ENCODE data around the gene ZNRF3.

The ZNRF3 gene

DNA sequence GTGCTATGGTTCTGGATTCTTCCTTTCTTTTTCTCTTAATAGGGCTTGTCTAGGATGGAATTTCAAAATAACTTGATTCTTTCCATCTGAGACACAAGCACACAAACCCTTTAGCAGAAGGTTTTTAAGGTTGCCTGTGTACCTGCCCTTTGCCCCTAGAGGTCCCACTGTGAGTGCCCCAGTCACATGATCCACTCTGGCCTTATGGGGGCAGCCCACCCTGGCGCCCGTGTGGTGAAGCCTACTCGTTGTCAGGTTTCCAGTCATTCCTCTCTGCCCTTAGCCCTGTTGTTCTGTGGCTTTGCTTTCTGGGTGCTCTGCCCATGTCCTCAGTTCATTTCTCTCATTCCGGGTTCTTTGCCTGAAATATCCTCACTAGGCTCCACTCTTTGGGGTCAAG lies 51.8 kb downstream of the ZNRF3 start:
- H3K4me3 ChIP-seq (ENCODE audit: low read depth, low read length) = no peak overlapping the region
- no peak for TF ChIP-seq CTCF (IDR thresholded peaks at IDR 0.05; ENCODE audit: low read depth, low read length, missing control alignments)
- DNase-seq (ENCODE audit: low read depth) = no peak
- in situ Hi-C loops (cut with HindIII; ENCODE audit: low sequenced_read_pairs) = loop anchor here (5.0 kb wide), 1 partner anchor 82 kb away; no protein-coding TSS in a partner anchor

GRCh38 chr22:28935713-28936112 lies 52.3 kb downstream of the ZNRF3 start:
- DNase-seq (ENCODE audit: low read depth) = no peak
- H3K4me3 ChIP-seq (ENCODE audit: low read depth, low read length) = no peak overlapping the region
- peak; percentile 39 for TF ChIP-seq CTCF (IDR thresholded peaks at IDR 0.05; ENCODE audit: low read depth, low read length, missing control alignments)
- in situ Hi-C loops (cut with HindIII; ENCODE audit: low sequenced_read_pairs) = loop anchor here (5.0 kb wide), 1 partner anchor 82 kb away; no protein-coding TSS in a partner anchor

DNA sequence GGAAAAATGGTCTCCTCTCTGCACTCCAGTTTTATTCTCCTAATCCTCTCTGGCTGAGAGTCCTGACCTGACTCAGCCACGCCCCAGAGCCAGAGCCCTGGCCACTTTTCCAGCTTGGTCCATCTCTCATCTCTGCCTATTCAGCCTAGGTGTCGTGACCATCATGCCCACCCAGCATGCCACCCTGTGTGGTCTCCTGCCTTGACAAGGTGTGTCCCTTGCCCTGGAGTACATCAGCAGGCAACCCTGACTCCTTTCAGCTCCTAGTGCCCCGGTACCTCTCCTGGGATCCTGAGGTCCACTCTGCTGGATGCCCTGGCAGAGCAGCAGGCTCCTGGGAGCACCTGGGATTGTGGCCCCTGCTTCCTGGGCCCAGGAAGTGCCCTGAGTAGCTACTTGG lies 52.8 kb downstream of the ZNRF3 start:
- H3K4me3 ChIP-seq (ENCODE audit: low read depth, low read length) = no peak overlapping the region
- no peak for TF ChIP-seq CTCF (IDR thresholded peaks at IDR 0.05; ENCODE audit: low read depth, low read length, missing control alignments)
- in situ Hi-C loops (cut with HindIII; ENCODE audit: low sequenced_read_pairs) = loop anchor here (5.0 kb wide), 1 partner anchor 81 kb away; no protein-coding TSS in a partner anchor
- DNase-seq (ENCODE audit: low read depth) = no peak

DNA sequence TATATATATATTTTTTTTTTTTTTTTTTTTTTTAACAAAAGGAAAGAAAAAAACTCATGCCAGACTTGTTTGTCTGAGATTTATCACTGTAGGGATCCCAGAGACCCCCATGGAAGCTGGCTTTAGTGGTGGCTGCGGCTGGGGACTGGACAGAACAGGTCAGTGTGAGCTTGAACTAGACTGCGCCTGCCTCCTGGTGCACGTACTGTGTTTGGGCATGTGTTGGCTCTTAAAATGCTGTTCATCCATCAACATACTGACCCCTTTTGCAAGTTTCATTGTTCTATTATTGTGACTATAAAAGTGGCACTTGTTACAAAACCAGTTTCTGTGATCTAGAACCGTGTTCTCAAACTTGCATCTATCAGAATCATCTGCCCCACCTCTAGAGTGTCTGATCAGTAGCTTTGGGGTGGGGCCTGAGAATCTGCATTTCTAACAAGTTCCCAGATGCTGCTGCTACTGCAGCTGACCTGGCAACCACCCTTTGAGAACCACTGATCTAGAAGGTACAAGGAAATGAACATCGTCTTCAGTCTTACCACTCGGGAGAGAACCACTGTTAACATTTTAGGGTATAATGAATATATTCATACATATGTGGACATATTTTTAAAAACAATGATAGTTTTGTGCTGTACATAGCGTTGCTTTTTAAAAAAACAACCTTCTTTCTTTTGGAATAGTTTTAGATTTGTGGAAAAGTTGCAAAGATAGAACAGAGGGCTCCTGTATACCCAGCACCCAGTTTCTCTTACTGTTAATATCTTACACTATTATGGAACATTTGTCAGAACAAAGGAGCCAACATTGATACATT lies 54.0 kb downstream of the ZNRF3 start:
- in situ Hi-C loops (cut with HindIII; ENCODE audit: low sequenced_read_pairs) = loop anchor here (5.0 kb wide), 1 partner anchor 80 kb away; no protein-coding TSS in a partner anchor
- no peak for DNase-seq (ENCODE audit: low read depth)
- TF ChIP-seq CTCF (IDR thresholded peaks at IDR 0.05; ENCODE audit: low read depth, low read length, missing control alignments) = no peak
- H3K4me3 ChIP-seq (ENCODE audit: low read depth, low read length) = no peak overlapping the region

GRCh38 chr22:28938286-28938833 lies 55.0 kb downstream of the ZNRF3 start:
- TF ChIP-seq CTCF (IDR thresholded peaks at IDR 0.05; ENCODE audit: low read depth, low read length, missing control alignments) = no peak
- H3K4me3 ChIP-seq (ENCODE audit: low read depth, low read length) = no peak overlapping the region
- DNase-seq (ENCODE audit: low read depth) = no peak
- in situ Hi-C loops (cut with HindIII; ENCODE audit: low sequenced_read_pairs) = loop anchor here (5.0 kb wide), 1 partner anchor 79 kb away; no protein-coding TSS in a partner anchor

DNA sequence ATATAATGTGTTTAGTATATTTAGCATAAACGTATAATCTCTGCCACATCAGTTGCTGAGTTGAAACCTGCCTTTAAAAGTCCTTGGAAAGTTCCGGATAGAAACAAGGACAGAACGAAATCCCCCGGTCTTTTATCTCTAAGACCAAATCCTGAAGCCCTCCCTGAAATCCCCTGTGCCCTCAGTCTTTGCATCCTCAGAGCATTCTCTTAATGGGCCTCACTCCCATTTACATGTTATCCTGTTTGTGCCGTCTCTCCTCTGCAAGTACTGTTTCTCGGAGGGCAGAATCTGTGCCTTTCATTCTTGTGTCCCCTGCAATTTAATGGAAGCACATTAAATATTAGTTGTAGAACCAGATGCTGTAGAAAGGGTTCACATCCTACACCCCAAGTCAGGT lies 56.0 kb downstream of the ZNRF3 start:
- H3K4me3 ChIP-seq (ENCODE audit: low read depth, low read length) = no peak overlapping the region
- in situ Hi-C loops (cut with HindIII; ENCODE audit: low sequenced_read_pairs) = loop anchor here (5.0 kb wide), 1 partner anchor 78 kb away; no protein-coding TSS in a partner anchor
- DNase-seq (ENCODE audit: low read depth) = no peak
- TF ChIP-seq CTCF (IDR thresholded peaks at IDR 0.05; ENCODE audit: low read depth, low read length, missing control alignments) = no peak

Measured in astrocyte of the cerebellum (primary cell).